Fibroblast of lung (primary cell): Measurements from ENCODE around the gene PADI2.

ENCODE experiments used
- EZH2 ChIP-seq: IDR thresholded peaks from 2 replicates; pipeline ENCODE4 v1.5.1; 2012; ENCODE audit warnings: low read length, control low read depth, mild to moderate bottlenecking; ENCODE audit errors: missing control alignments
- TF ChIP-seq, protein P1 (sequence below), 2 donors: IDR thresholded peaks in 1 of 2; conservative IDR thresholded peaks in 1 of 2; 1 replicate in 1 of 2; 2 replicates in 1 of 2; pipeline ENCODE4 v1.5.1; 2011 to 2012; ENCODE audit warnings: low read length in 2 of 2, control low read depth in 1 of 2, inconsistent platforms in 1 of 2, low read depth in 1 of 2, mild to moderate bottlenecking in 1 of 2

DNA sequence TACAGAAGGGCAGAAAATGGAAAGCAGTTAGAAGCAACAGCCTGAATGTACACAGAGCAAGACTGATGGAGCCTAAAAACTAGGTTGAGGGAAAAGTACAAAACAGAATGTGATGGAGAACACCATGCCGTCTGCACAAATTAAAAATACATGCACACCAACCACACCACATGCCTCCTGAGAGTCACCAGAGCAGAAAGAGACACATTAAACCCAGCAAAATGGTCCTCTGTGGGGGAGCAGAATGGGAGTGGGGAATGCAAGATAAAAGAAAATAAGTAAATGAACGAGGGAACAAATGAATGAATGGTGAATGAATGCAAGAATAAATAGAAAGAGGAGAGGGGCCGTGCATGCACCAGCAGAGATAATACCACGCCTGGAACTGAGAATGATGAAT is 24.1 kb downstream of the PADI2 start:
- TF ChIP-seq, protein P1, sequence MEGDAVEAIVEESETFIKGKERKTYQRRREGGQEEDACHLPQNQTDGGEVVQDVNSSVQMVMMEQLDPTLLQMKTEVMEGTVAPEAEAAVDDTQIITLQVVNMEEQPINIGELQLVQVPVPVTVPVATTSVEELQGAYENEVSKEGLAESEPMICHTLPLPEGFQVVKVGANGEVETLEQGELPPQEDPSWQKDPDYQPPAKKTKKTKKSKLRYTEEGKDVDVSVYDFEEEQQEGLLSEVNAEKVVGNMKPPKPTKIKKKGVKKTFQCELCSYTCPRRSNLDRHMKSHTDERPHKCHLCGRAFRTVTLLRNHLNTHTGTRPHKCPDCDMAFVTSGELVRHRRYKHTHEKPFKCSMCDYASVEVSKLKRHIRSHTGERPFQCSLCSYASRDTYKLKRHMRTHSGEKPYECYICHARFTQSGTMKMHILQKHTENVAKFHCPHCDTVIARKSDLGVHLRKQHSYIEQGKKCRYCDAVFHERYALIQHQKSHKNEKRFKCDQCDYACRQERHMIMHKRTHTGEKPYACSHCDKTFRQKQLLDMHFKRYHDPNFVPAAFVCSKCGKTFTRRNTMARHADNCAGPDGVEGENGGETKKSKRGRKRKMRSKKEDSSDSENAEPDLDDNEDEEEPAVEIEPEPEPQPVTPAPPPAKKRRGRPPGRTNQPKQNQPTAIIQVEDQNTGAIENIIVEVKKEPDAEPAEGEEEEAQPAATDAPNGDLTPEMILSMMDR (conservative IDR thresholded peaks at IDR 0.05 in 1 of 2, IDR thresholded peaks at IDR 0.05 in 1 of 2; ENCODE audit: low read depth in 1 of 2, low read length in 2 of 2) = no peak
- TF ChIP-seq EZH2 = no peak
